ENCODE measurements around the gene CHST4.

The CHST4 gene

DNA sequence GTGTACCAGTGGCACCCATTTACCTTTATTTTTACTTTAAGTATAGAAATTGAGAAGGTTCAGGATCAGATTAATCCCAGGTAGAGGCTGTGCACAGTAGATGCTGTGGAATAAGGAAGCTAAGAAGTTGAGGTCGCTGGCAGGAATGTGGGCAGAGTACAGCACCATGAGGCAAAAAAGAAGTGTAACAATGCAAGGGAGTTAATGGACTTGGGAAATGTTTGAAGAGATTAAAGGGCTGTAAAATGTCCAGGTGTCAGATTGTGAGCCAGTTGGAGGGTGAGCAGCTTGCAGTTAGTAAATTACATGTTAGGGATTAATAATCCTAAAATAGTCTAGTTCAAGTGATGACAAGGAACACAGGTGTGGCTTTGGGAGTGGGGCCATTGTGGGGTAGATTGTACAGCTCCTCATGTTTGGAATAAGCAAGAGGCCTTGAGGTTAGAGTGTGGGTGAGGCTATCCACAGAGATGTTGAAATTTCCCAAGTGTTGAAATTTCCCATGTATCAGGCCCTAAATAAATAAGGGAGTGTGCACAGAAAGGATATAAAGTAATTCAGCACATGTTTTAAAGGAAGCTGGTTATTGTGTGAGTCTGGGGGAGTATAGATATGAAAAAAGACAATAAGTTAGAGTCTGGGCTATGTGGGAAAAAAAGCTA lies 29.1 kb downstream of the CHST4 start:
- no peak for TF ChIP-seq NFIC (IDR thresholded peaks at IDR 0.05)

DNA sequence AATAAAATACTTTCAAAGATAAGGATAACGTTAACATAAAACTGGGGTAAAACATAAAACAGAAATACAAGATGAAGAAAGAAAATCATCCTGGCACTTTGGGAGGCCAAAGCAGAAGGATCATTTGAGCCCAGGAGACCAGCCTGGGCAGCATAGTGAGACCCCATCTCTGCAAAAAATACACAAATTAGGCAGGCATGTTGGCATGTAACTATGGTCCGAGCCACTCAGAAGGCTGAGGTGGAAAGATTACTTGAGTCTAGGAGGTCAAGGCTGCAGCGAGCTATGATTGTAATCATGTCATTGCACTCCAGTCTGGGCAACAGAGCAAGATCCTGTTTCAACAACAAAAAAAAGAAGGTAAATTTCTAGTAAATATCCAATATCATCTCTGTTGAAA lies 31.1 kb downstream of the CHST4 start:
- TF ChIP-seq, protein P1, sequence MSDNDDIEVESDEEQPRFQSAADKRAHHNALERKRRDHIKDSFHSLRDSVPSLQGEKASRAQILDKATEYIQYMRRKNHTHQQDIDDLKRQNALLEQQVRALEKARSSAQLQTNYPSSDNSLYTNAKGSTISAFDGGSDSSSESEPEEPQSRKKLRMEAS (IDR thresholded peaks at IDR 0.05) = no peak
- TF ChIP-seq, protein P2, sequence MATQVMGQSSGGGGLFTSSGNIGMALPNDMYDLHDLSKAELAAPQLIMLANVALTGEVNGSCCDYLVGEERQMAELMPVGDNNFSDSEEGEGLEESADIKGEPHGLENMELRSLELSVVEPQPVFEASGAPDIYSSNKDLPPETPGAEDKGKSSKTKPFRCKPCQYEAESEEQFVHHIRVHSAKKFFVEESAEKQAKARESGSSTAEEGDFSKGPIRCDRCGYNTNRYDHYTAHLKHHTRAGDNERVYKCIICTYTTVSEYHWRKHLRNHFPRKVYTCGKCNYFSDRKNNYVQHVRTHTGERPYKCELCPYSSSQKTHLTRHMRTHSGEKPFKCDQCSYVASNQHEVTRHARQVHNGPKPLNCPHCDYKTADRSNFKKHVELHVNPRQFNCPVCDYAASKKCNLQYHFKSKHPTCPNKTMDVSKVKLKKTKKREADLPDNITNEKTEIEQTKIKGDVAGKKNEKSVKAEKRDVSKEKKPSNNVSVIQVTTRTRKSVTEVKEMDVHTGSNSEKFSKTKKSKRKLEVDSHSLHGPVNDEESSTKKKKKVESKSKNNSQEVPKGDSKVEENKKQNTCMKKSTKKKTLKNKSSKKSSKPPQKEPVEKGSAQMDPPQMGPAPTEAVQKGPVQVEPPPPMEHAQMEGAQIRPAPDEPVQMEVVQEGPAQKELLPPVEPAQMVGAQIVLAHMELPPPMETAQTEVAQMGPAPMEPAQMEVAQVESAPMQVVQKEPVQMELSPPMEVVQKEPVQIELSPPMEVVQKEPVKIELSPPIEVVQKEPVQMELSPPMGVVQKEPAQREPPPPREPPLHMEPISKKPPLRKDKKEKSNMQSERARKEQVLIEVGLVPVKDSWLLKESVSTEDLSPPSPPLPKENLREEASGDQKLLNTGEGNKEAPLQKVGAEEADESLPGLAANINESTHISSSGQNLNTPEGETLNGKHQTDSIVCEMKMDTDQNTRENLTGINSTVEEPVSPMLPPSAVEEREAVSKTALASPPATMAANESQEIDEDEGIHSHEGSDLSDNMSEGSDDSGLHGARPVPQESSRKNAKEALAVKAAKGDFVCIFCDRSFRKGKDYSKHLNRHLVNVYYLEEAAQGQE (IDR thresholded peaks at IDR 0.05; ENCODE audit: low read depth) = no peak
- TF ChIP-seq USF1 (IDR thresholded peaks at IDR 0.05) (no peak), RAD21 (IDR thresholded peaks at IDR 0.05; ENCODE audit: low read depth) (no peak), CEBPB (IDR thresholded peaks at IDR 0.05) (no peak), FOXM1 (IDR thresholded peaks at IDR 0.05; ENCODE audit: borderline replicate concordance, low read depth) (no peak), EP300 (IDR thresholded peaks at IDR 0.05; ENCODE audit: borderline replicate concordance) (no peak), NFIC (IDR thresholded peaks at IDR 0.05) (no peak), TAF1 (IDR thresholded peaks at IDR 0.05; ENCODE audit: low read depth) (no peak), CREB1 (IDR thresholded peaks at IDR 0.05; ENCODE audit: low read depth) (no peak), ZBTB7A (IDR thresholded peaks at IDR 0.05; ENCODE audit: low read depth) (no peak), EGR1 (IDR thresholded peaks at IDR 0.05) (no peak), TCF12 (IDR thresholded peaks at IDR 0.05; ENCODE audit: low read depth) (no peak), YY1 (IDR thresholded peaks at IDR 0.05; ENCODE audit: low read depth) (no peak), TEAD4 (IDR thresholded peaks at IDR 0.05) (no peak)

DNA sequence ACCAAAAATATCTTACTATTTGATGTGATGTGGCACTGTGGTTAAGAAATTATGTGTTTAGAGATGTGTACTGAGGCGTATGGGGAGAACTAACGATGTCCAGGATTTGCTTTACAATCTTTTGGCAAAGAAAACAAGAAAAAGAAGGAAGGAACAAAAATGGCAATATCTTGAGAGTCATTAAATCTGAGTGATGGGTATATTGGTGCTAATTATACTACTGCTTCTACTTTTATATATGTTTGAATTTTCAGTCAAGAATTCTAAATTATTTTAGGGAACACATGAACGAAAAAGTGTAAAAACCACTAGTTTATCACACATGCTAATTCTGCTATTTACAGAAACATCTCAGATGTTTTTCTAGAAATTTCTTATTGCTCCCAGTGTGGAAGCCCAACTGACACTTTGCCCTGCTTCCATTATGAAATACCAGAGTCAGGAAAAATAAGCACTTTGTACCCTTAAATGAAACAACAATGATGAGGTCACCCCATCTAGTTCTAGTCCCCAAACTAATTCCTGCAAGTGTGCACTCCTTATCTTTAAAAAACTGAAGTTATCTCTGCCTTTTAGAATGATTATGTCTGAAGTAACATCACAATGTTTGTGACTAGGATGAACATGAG lies 31.8 kb downstream of the CHST4 start:
- no peak for TF ChIP-seq EGR1 (IDR thresholded peaks at IDR 0.05)
- TF ChIP-seq RAD21 (IDR thresholded peaks at IDR 0.05; ENCODE audit: low read depth) = no peak
- TF ChIP-seq EP300 (IDR thresholded peaks at IDR 0.05; ENCODE audit: borderline replicate concordance) = no peak
- TF ChIP-seq USF1 (IDR thresholded peaks at IDR 0.05) = no peak

GRCh38 chr16:71559855-71560254 lies 33.6 kb downstream of the CHST4 start:
- no peak for TF ChIP-seq EP300 (IDR thresholded peaks at IDR 0.05; ENCODE audit: borderline replicate concordance)
- no peak for TF ChIP-seq EGR1 (IDR thresholded peaks at IDR 0.05)
- no peak for TF ChIP-seq CREB1 (IDR thresholded peaks at IDR 0.05; ENCODE audit: low read depth)
- TF ChIP-seq YY1 (IDR thresholded peaks at IDR 0.05; ENCODE audit: low read depth) = no peak
- no peak for TF ChIP-seq TAF1 (IDR thresholded peaks at IDR 0.05; ENCODE audit: low read depth)

GRCh38 chr16:71562552-71562951 lies 36.3 kb downstream of the CHST4 start:
- no peak for TF ChIP-seq TAF1 (IDR thresholded peaks at IDR 0.05; ENCODE audit: low read depth)
- TF ChIP-seq, protein P1 (IDR thresholded peaks at IDR 0.05) = no peak

- TF ChIP-seq EGR1 (IDR thresholded peaks at IDR 0.05) (no peak), TEAD4 (IDR thresholded peaks at IDR 0.05) (no peak), EP300 (IDR thresholded peaks at IDR 0.05; ENCODE audit: borderline replicate concordance) (no peak)
These were observed 38.2 kb downstream of the CHST4 start for GRCh38 chr16:71564335-71564967.

DNA sequence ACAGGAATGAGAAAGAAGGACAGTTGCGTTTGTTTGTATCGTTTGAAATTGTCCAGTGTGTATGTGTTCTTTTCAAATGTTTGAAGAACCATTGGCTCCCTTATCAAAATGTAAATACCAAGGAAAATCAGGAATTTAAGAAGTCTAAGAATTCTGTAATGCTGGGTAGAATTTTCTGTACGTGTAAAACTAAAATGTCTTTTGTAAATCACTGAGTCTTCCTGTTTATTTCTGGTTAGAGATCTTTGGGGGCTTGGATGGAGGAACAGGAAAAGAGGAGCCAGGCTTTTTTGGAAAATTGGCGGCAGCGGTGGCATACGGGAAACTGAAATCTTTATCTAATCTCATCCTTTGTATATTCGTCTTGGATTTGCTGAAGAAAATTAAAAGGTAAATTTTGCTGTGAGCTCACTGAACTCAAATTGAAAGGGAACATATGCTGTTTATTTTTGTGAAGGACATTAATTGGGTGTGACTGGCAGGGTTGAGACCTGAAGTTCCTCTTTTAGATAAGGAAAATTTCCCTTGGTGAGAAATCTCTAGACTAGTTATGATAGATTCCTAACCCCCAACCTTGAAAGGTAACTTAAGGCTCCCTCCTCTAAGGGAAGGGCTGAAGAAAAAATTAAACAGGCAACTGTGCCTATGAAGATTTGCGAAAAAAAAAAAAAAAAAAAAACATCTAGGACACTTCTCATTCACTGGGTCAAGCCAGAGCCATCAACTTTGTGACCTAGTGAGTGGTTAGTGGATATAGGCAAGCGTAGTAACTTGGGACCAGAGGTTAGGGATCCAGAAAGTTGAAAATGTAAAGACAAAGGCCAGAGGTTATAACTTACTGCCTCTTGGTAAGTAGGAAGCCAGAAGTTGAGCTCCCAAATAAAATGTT lies 39.8 kb downstream of the CHST4 start:
- no peak for TF ChIP-seq YY1 (IDR thresholded peaks at IDR 0.05; ENCODE audit: low read depth)
- TF ChIP-seq CREB1 (IDR thresholded peaks at IDR 0.05; ENCODE audit: low read depth) = no peak
- no peak for TF ChIP-seq ZBTB7A (IDR thresholded peaks at IDR 0.05; ENCODE audit: low read depth)
- no peak for TF ChIP-seq FOXM1 (IDR thresholded peaks at IDR 0.05; ENCODE audit: borderline replicate concordance, low read depth)
- TF ChIP-seq RAD21 (IDR thresholded peaks at IDR 0.05; ENCODE audit: low read depth) = no peak
- no peak for TF ChIP-seq TAF1 (IDR thresholded peaks at IDR 0.05; ENCODE audit: low read depth)
- TF ChIP-seq, protein P2 (IDR thresholded peaks at IDR 0.05; ENCODE audit: low read depth) = no peak
- TF ChIP-seq NFIC (IDR thresholded peaks at IDR 0.05) = no peak
- TF ChIP-seq EGR1 (IDR thresholded peaks at IDR 0.05) = no peak

Measured in Ishikawa (cell line).